K562 (cell line): ENCODE results near the gene SIK3. TPM values are rescaled to one million over a fixed set of nuclear protein-coding genes. Genes with fewer than 3 reads are reported as not detected.

Experiments used
- ATAC-seq: fragments of 200-7000 bp; cut with Tn5 transposase; 3 replicates; pipeline ENCODE4 v1.9.1; 2020; ENCODE audit warnings: moderate library complexity
- BruUV-seq: library from RNA; stranded (reverse); fragments of 400-500 nt; replicated peaks from 2 replicates; lab custom pipeline; 2021; lab: Mats Ljungman, UMichigan
- CTCF ChIA-PET: fragments of 300-600 bp; formaldehyde crosslinking; extraction: SDS; loops from one replicate; lab custom pipeline; 2021; ENCODE audit warnings: low intra/inter-chr PET ratio; lab: Yijun Ruan, JAX
- POLR2A ChIA-PET: fragments of 300-600, 350-650 bp; sonication (Branson Sonifier 250); formaldehyde crosslinking; extraction: SDS; loops from one replicate; lab custom pipeline; 2021; ENCODE audit warnings: antibody characterized with exemption, inconsistent platforms; lab: Yijun Ruan, JAX
- DNase-seq, 4 experiments: peaks; one replicate each; pipeline versions ENCODE4 v3.0.0 to v3.0.0-alpha.2; 2011 to 2018; ENCODE audit warnings: low spot score in 3 of 4, mixed read lengths in 3 of 4; ENCODE audit errors: extremely low read depth in 1 of 4
- FAIRE-seq: peaks from 2 replicates; lab custom pipeline; 2011; peaks lifted over from hg19 to GRCh38; lab: Jason Lieb, UNC
- H2AFZ ChIP-seq: 2 replicates; pipeline ENCODE4 v1.6.0; 2011; ENCODE audit warnings: low read depth, low read length, control low read depth, inconsistent platforms
- H3K27ac ChIP-seq: fragments of 200-600 bp; 3 replicates; pipeline ENCODE4 v1.8.0; 2011; ENCODE audit warnings: low read depth, mild to moderate bottlenecking, control low read depth, inconsistent platforms, low read length, moderate library complexity, mixed read lengths; ENCODE audit errors: extremely low read depth
- H3K27me3 ChIP-seq, 2 experiments: fragments of 300-600 bp in 1 of 2; 2 replicates in 1 of 2; 3 replicates in 1 of 2; pipeline versions ENCODE4 v1.6.0 to v1.8.0; 2011; ENCODE audit warnings: inconsistent platforms in 2 of 2, low read length in 2 of 2, mild to moderate bottlenecking in 1 of 2, mixed read lengths in 1 of 2, moderate library complexity in 1 of 2; ENCODE audit not compliant: control insufficient read depth in 2 of 2, insufficient read depth in 2 of 2
- H3K36me3 ChIP-seq: fragments of 300-600 bp; 3 replicates; pipeline ENCODE4 v1.8.0; 2011; ENCODE audit warnings: mild to moderate bottlenecking, low read length, inconsistent platforms; ENCODE audit not compliant: control insufficient read depth, insufficient read depth
- H3K4me1 ChIP-seq, 2 experiments: fragments of 200-600 bp in 1 of 2; replicated peaks in 1 of 2; 2 replicates in 1 of 2; 3 replicates in 1 of 2; pipeline versions ENCODE4 v1.5.1 to v1.8.0; 2011; ENCODE audit warnings: inconsistent platforms in 2 of 2, low read length in 2 of 2, mild to moderate bottlenecking in 1 of 2, mixed read lengths in 1 of 2, moderate library complexity in 1 of 2; ENCODE audit not compliant: control insufficient read depth in 2 of 2, insufficient read depth in 2 of 2
- H3K4me2 ChIP-seq: 2 replicates; pipeline ENCODE4 v1.6.1; 2011; ENCODE audit warnings: low read length, control low read depth, inconsistent platforms, mixed read lengths; ENCODE audit not compliant: insufficient read depth
- H3K4me3 ChIP-seq: fragments of 200-600 bp; sonication (generic), shearing (Covaris generic); 2 replicates; pipeline ENCODE4 v1.5.1; 2016; ENCODE audit warnings: control low read depth, inconsistent platforms
- H3K79me2 ChIP-seq: fragments of 200-600 bp; 3 replicates; pipeline ENCODE4 v1.8.0; 2011; ENCODE audit warnings: low read length, inconsistent platforms; ENCODE audit not compliant: control insufficient read depth, insufficient read depth
- H3K9ac ChIP-seq, 2 experiments: 2 replicates each; pipeline versions ENCODE4 v1.6.0 to v1.6.1; 2011; ENCODE audit warnings: low read depth in 2 of 2, low read length in 2 of 2, control low read depth in 1 of 2, inconsistent platforms in 1 of 2, mild to moderate bottlenecking in 1 of 2, mixed read lengths in 1 of 2; ENCODE audit not compliant: insufficient read depth in 1 of 2
- H3K9me1 ChIP-seq: one replicate; pipeline ENCODE4 v1.6.0; 2011; ENCODE audit warnings: inconsistent platforms, mild to moderate bottlenecking, low read length, moderate library complexity; ENCODE audit not compliant: control insufficient read depth, insufficient read depth
- H3K9me3 ChIP-seq: replicated peaks from 2 replicates; pipeline ENCODE4 v1.5.1; 2011; ENCODE audit warnings: low read depth, low read length, inconsistent platforms; ENCODE audit not compliant: control insufficient read depth, insufficient read depth
- H4K20me1 ChIP-seq: replicated peaks from 2 replicates; pipeline ENCODE4 v1.6.1; 2011; ENCODE audit warnings: low read length, inconsistent platforms, mixed read lengths; ENCODE audit not compliant: control insufficient read depth, insufficient read depth
- ARNT ChIP-seq, 2 experiments: fragments of 450-650 bp; IDR thresholded peaks; 2 replicates each; pipeline ENCODE4 v1.6.1; 2016; ENCODE audit warnings: mild to moderate bottlenecking in 1 of 2
- CBX1 ChIP-seq: sonication (generic); IDR thresholded peaks from 2 replicates; pipeline ENCODE4 v1.6.1; 2016; ENCODE audit warnings: antibody characterized with exemption, low read depth, mild to moderate bottlenecking
- CBX5 ChIP-seq: IDR thresholded peaks from 2 replicates; pipeline ENCODE4 v1.6.1; 2014; ENCODE audit warnings: low read depth, borderline replicate concordance
- HDAC3 ChIP-seq: fragments of 450-650 bp; IDR thresholded peaks from 2 replicates; pipeline ENCODE4 v1.6.1; 2018; ENCODE audit warnings: borderline replicate concordance, mild to moderate bottlenecking, moderate library complexity; ENCODE audit not compliant: partially characterized antibody
- HNRNPUL1 ChIP-seq: fragments of 200-400 bp; formaldehyde crosslinking; IDR thresholded peaks from 2 replicates; pipeline ENCODE4 v1.6.1; 2017; ENCODE audit warnings: low read length
- RBM25 ChIP-seq: fragments of 200-400 bp; formaldehyde crosslinking; IDR thresholded peaks from 2 replicates; pipeline ENCODE4 v1.6.1; 2018; ENCODE audit warnings: low read length, low read depth, moderate library complexity; ENCODE audit not compliant: severe bottlenecking
- SMARCA4 ChIP-seq: fragments of 450-650 bp; IDR thresholded peaks from 2 replicates; pipeline ENCODE4 v1.6.1; 2016
- ZNF121 ChIP-seq: sonication (generic); formaldehyde crosslinking; conservative IDR thresholded peaks from 2 replicates; pipeline ENCODE4 v1.8.0; 2022; ENCODE audit warnings: missing genetic modification reagents
- ZNF316 ChIP-seq: fragments of 450-650 bp; IDR thresholded peaks from 2 replicates; pipeline ENCODE4 v1.6.1; 2016
- ZNF699 ChIP-seq: fragments of 250-450 bp; sonication (Bioruptor Pico); IDR thresholded peaks from 2 replicates; pipeline ENCODE4 v1.8.0; 2021; ENCODE audit warnings: mild to moderate bottlenecking, moderate library complexity; ENCODE audit not compliant: insufficient replicate concordance
- WGBS: fragments of 100-300 bp; shearing (Covaris generic); methylation state at CpG from one replicate; pipeline ENCODE4 v1.1.6; 2016; ENCODE audit warnings: low coverage, mixed read lengths; ENCODE audit not compliant: insufficient coverage; ENCODE audit errors: missing lambda C conversion rate; 5-methylcytosine and 5-hydroxymethylcytosine counted together
- in situ Hi-C: fragments of 300-500 bp; cut with MboI; formaldehyde crosslinking; loops from 4 replicates; pipeline ENCODE4 v1.15.0; 2018; ENCODE audit warnings: inconsistent platforms, mixed read lengths
- intact Hi-C: fragments of 100-400 bp; cut with micrococcal nuclease; formaldehyde crosslinking; loops from 2 replicates; pipeline ENCODE4 v1.14.2; 2022
- polyA plus RNA-seq, 8 experiments: library from polyadenylated mRNA; depleted of rRNA in 4 of 8; stranded (reverse) in 5 of 8; unstranded in 3 of 8; fragments of >200 nt; fragmentation: Nextera tagmentation in 2 of 8; fragmentation: Illumina TruSeq in 1 of 8; extraction: Ambion mirVana in 2 of 8; extraction: Trizol in 1 of 8; gene quantifications; 2 replicates each; pipeline versions ENCODE4 v1.2.1 to v1.2.3, GENCODE V29; 2011 to 2014; ENCODE audit warnings: inconsistent platforms in 1 of 8, missing spikeins in 1 of 8
- total RNA-seq, 7 experiments: library from RNA; depleted of rRNA in 6 of 7; stranded (reverse); fragments of >200 nt in 6 of 7; fragmentation: Illumina TruSeq in 2 of 7; extraction: Trizol in 2 of 7; gene quantifications; 2 replicates each; pipeline versions ENCODE4 v1.2.1 to v1.2.3, GENCODE V29; 2011 to 2021; ENCODE audit warnings: low replicate concordance in 1 of 7

Gene SIK3
- total and polyA plus RNA-seq, 9 of the 15 experiments (the other 6 are each of a cell fraction or from before 2014, with no cell fraction given): 1.6 to 21.6 (median 8.0) TPM

GRCh38 chr11:117062498-117062897, 35.7 kb downstream of the SIK3 start:
- no peak for FAIRE-seq
- no peak for TF ChIP-seq ZNF121 (CRISPR knock-in tag)
- no peak for TF ChIP-seq CBX1
- no peak for TF ChIP-seq RBM25
- no peak for TF ChIP-seq CBX5
- TF ChIP-seq HDAC3: no peak
- TF ChIP-seq ZNF699: no peak
- TF ChIP-seq SMARCA4: no peak
- no peak for TF ChIP-seq HNRNPUL1
- no peak for TF ChIP-seq ZNF316
- no peak for TF ChIP-seq ARNT (IDR thresholded peaks at IDR 0.05)
- Histone ChIP-seq H3K27ac (no peak overlapping the region), H3K4me2 (no peak overlapping the region), H3K27me3 (no peaks in the 10 kb centered on the region), H3K4me3 (no peak overlapping the region), H3K9me3 (no peaks in the 10 kb centered on the region), H3K79me2 (peaks cover 45% of the 10 kb centered on the region), H3K9me1 (no peaks in the 10 kb centered on the region), H4K20me1 (peaks cover 10% of the 10 kb centered on the region; the same call in 1 of the 2 replicates), H3K9ac (no peak overlapping the region), H3K36me3 (no peaks in the 10 kb centered on the region), H3K4me1 (no peaks in the 10 kb centered on the region), H2AFZ (no peak overlapping the region)
- ChIA-PET CTCF (no interaction called here), POLR2A (interaction anchor here (1.0 kb wide), 1 partner anchor 20 kb away, joined by 3 read pairs; no protein-coding TSS in a partner anchor)
- DNase-seq: no peak
- BruUV-seq: no TSS peak
- intact Hi-C loops (no loop called here), in situ Hi-C loops (no loop called here)
- ATAC-seq: no peak
- 50% methylated on average over 2 of the region's 2 CpGs for WGBS
